Measurements from ENCODE around the gene CNTNAP5. TPM values are rescaled to one million over a fixed set of nuclear protein-coding genes. Genes with fewer than 3 reads are reported as not detected.

CNTNAP5 gene
- total RNA-seq, 1 donor from 2014 or later = 0.10 TPM

- DNase-seq = no peak
These were observed 890.5 kb downstream of the CNTNAP5 start for GRCh38 chr2:124915567-124915966.

DNA sequence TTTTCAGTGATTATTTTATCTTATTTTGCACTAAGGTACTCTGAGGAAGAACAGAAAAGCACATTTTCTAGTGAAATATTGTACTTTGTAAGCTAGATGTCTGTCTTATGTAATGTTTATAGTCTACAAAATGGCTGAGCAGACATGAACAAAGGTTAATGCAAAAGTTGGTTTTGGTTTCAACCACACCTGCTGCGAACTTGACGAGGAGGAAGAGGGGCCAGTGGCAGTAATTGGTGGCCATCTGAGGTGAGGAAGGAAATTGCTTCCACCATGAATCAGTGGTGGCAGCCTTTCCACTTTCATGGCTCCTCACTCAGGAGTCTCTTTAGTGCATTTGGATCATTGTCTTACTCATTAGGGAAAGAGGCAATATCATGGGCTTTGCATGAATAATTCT, 894.2 kb downstream of the CNTNAP5 start:
- no peak for DNase-seq

DNA sequence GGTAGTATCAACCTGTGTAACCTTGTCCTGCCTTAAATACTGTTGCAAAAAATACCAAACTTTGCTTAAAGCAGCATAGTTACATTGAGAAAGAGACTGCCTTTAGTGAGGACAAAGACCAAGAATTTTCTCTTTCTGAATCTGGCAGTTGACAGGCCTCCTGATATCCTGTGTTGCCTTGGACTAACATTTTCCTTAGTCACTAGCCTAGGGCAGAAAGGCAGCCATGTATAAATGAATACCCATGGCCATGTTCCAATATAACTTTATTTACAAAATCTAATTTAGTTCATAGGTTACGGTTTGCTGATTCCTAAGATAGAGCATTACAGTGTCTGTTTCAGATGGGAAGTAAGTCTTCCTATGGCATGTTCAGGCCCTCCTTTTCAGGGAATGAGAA, 895.4 kb downstream of the CNTNAP5 start:
- DNase-seq = no peak

GRCh38 chr2:124921191-124921590, 896.1 kb downstream of the CNTNAP5 start:
- no peak for DNase-seq

GRCh38 chr2:124923097-124923496, 898.0 kb downstream of the CNTNAP5 start:
- no peak for DNase-seq

- DNase-seq = no peak
These were observed 908.8 kb downstream of the CNTNAP5 start for GRCh38 chr2:124933883-124934282.

GRCh38 chr2:124953921-124954320, 928.8 kb downstream of the CNTNAP5 start:
- DNase-seq = no peak

- no peak for DNase-seq
These were observed 934.5 kb downstream of the CNTNAP5 start for GRCh38 chr2:124959581-124959980.

DNA sequence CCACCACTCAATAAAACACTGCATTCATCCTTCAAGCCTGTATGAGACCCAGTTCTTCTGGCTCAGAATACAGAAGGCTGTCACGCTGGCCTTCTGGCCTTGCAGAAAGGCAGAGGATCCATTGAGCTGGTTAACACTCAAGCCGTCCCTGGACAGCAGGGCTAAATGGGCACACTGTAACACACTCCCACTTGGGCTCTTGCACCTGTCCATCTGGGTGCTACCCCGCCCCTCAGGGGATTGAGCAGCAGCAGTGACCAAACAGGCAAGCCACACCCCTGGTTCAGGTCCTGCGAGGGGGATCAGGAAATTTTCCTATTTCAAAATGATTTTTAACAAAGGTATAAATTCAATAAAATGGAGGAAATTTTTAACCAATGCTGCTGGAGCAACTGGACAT, 936.0 kb downstream of the CNTNAP5 start:
- DNase-seq = no peak

Small RNAs within 50 kb of the gene (small RNA-seq; reads per million reads assigned to genes)
- gene AC019159.1 (ENCODE audit: low replicate concordance) (not detected), gene MTND5P22 (ENCODE audit: low replicate concordance) (not detected), gene RNA5SP102 (ENCODE audit: low replicate concordance) (not detected)

All from skin of body (tissue), 3 donors.